ENCODE data around the gene FILIP1L. TPM values are rescaled to one million over a fixed set of nuclear protein-coding genes. Genes with fewer than 3 reads are reported as not detected.

Gene FILIP1L
- total and polyA plus RNA-seq, 2 of the 8 experiments (the other 6 are each of a cell fraction or from before 2014, with no cell fraction given) = 0.06 to 0.09 TPM

DNA sequence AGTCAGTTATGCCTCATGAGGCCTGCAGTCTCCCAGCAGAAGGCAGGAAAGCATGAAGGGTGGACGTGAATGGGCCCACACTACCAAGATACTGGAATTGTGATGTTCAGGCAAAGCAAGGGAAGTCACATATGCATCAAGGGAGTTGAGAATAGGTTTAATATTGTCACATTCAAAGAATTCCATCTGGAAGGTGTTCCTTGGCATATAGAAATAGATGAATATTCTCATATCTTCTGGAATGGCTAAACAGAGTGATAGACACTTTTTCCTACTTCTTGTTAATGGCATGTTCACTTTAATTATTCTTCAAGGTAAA lies 193.0 kb downstream of the FILIP1L start:
- Histone ChIP-seq H3K36me3 (ENCODE audit: control insufficient read depth in 2 of 4, insufficient read depth in 4 of 4, low read length in 3 of 4) (no peaks in the 10 kb centered on the region), H3K9ac (replicated peaks in 1 of 4; ENCODE audit: extremely low read depth in 1 of 4, low read depth in 3 of 4, low read length in 3 of 4) (no peak overlapping the region), H3K4me2 (ENCODE audit: insufficient read depth in 1 of 2, low read depth in 2 of 2, low read length in 2 of 2) (no peak overlapping the region)

More for the DNA sequence above, 193.0 kb downstream of the FILIP1L start:
- Histone ChIP-seq H3K27me3 (replicated peaks in 1 of 4; ENCODE audit: control insufficient read depth in 3 of 4, extremely low read depth in 1 of 4, insufficient read depth in 3 of 4, low read length in 3 of 4) (no peaks in the 10 kb centered on the region), H3K14ac (ENCODE audit: insufficient read length) (no peak overlapping the region), H3K4ac (replicated peaks; ENCODE audit: insufficient read length, low read depth, low read length) (no peak overlapping the region), H4K5ac (ENCODE audit: insufficient read length, low read depth, low read length) (no peak overlapping the region), H3K79me1 (ENCODE audit: low read depth, low read length) (no peaks in the 10 kb centered on the region), H2AK5ac (ENCODE audit: low read depth, low read length) (peak overlapping the region; percentile 97; the same call in 1 of the 2 replicates), H3K27ac (ENCODE audit: low read depth, low read length) (no peak overlapping the region), H3K23ac (ENCODE audit: insufficient read length) (no peak overlapping the region), H2BK15ac (ENCODE audit: low read length) (peak overlapping the region; percentile 83; the same call in 1 of the 2 replicates), H3K79me2 (ENCODE audit: control insufficient read depth in 1 of 2, insufficient read depth in 2 of 2, low read length in 2 of 2) (peaks cover 0 to 5% of the 10 kb centered on the region in 2 experiments; a peak in 1 of 4 replicates), H3K18ac (ENCODE audit: extremely low read depth, low read length) (no peak overlapping the region), H3K4me1 (replicated peaks in 1 of 4; ENCODE audit: control insufficient read depth in 3 of 4, insufficient read depth in 4 of 4, low read length in 3 of 4) (peaks cover 0 to 17% (median 8%) of the 10 kb centered on the region in 4 experiments; a peak in 5 of 7 replicates), H4K8ac (ENCODE audit: extremely low read depth, insufficient read depth, low read length) (no peak overlapping the region), H3K23me2 (ENCODE audit: low read depth, low read length) (no peaks in the 10 kb centered on the region), H2BK20ac (ENCODE audit: low read length) (no peak overlapping the region), H3K4me3 (ENCODE audit: extremely low read depth in 1 of 4, insufficient read depth in 2 of 4, low read depth in 3 of 4, low read length in 4 of 4) (no peak overlapping the region), H3K9me3 (ENCODE audit: insufficient read depth in 2 of 2, low read depth in 1 of 2, low read length in 1 of 2) (no peaks in the 10 kb centered on the region), H2BK12ac (ENCODE audit: low read depth, low read length) (peak overlapping the region; percentile 99), H2AFZ (ENCODE audit: low read length) (no peak overlapping the region), H2BK120ac (replicated peaks; ENCODE audit: low read depth, low read length) (no peak overlapping the region), H4K20me1 (replicated peaks in 1 of 2; ENCODE audit: control insufficient read depth in 1 of 2, insufficient read depth in 2 of 2, low read length in 2 of 2) (no peaks in the 10 kb centered on the region), H4K91ac (replicated peaks; ENCODE audit: insufficient read length, low read length) (no peak overlapping the region), H3K56ac (replicated peaks; ENCODE audit: insufficient read length, low read depth, low read length) (no peak overlapping the region), H2BK5ac (ENCODE audit: low read depth, low read length) (peak overlapping the region; percentile 63)
- TF ChIP-seq TEAD4 (IDR thresholded peaks at IDR 0.05; ENCODE audit: low read depth, low read length) = no peak
- TF ChIP-seq, protein P1, sequence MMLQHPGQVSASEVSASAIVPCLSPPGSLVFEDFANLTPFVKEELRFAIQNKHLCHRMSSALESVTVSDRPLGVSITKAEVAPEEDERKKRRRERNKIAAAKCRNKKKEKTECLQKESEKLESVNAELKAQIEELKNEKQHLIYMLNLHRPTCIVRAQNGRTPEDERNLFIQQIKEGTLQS (IDR thresholded peaks at IDR 0.05; ENCODE audit: insufficient read depth, low read depth, low read length) = no peak
- DNase-seq (ENCODE audit: low read depth in 1 of 2, low spot score in 2 of 2) (no peak), FAIRE-seq (no peak)
- ChIA-PET CTCF (ENCODE audit: partially characterized antibody) (interaction anchor here (0.7 kb wide), 1 partner anchor 71 kb away, joined by 3 read pairs; no protein-coding TSS in a partner anchor), POLR2A (ENCODE audit: partially characterized antibody) (no interaction called here)
- WGBS, 2 experiments (ENCODE audit: extremely low coverage in 1 of 2, insufficient coverage in 1 of 2, insufficient read length in 1 of 2, insufficient replicate concordance in 2 of 2, low coverage in 1 of 2, low lambda C conversion rate in 2 of 2, missing lambda C conversion rate in 1 of 2) = 70% methylated on average over 1 of the region's 1 CpG; no CpG with 5 or more reads in 1 of the 2 experiments

Measured in H1 (cell line).